ENCODE measurements around the gene IL36B.

The IL36B gene

DNA sequence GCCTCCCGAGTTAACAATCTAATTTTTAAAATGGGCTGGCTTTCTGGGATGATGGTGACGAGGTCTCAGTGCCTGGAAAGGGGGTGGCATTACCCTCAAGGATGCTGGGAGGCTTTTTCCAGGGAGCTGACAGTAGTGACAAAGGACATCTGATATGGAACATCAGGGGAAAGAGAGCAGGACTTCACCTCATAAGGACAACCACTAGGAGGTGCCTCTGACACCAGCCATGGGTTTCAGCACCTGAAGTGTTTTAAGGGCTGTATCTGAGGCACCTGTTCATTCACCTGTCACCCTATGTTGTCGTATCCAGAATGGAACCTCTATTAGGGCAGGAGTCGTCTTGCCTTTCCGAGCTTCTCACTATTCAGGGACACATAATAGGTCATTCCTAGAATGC, 10.8 kb downstream of the IL36B start:
- TF ChIP-seq, protein P1, sequence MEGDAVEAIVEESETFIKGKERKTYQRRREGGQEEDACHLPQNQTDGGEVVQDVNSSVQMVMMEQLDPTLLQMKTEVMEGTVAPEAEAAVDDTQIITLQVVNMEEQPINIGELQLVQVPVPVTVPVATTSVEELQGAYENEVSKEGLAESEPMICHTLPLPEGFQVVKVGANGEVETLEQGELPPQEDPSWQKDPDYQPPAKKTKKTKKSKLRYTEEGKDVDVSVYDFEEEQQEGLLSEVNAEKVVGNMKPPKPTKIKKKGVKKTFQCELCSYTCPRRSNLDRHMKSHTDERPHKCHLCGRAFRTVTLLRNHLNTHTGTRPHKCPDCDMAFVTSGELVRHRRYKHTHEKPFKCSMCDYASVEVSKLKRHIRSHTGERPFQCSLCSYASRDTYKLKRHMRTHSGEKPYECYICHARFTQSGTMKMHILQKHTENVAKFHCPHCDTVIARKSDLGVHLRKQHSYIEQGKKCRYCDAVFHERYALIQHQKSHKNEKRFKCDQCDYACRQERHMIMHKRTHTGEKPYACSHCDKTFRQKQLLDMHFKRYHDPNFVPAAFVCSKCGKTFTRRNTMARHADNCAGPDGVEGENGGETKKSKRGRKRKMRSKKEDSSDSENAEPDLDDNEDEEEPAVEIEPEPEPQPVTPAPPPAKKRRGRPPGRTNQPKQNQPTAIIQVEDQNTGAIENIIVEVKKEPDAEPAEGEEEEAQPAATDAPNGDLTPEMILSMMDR (IDR thresholded peaks at IDR 0.05; ENCODE audit: low read depth, low read length): no peak
- no peak for DNase-seq (ENCODE audit: low read depth in 2 of 2)
- H3K4me3 ChIP-seq (replicated peaks in 1 of 2; ENCODE audit: low read depth in 2 of 2, low read length in 2 of 2): no peak overlapping the region

DNA sequence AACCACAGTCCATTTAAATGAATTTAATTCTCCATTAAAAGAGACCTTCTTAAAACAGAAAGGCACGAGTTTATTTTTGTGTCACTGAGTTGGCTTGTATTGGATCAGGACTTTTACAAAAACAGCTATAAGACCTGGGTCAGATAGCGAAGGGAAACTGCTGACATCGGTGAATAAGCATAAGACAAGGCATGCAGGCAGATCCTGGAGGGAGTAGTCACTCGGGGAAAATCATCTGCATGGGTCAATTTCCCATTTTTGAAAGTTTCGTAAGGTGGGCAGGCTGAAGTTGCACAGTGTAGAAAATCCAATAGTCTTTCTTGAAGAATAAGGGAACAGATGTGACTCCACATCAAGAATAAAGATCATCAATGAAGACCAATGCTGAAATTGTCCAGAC, 12.9 kb downstream of the IL36B start:
- DNase-seq (ENCODE audit: low read depth in 2 of 2): no peak
- no peak overlapping the region for H3K4me3 ChIP-seq (replicated peaks in 1 of 2; ENCODE audit: low read depth in 2 of 2, low read length in 2 of 2)
- TF ChIP-seq, protein P1 (IDR thresholded peaks at IDR 0.05; ENCODE audit: low read depth, low read length): no peak

DNA sequence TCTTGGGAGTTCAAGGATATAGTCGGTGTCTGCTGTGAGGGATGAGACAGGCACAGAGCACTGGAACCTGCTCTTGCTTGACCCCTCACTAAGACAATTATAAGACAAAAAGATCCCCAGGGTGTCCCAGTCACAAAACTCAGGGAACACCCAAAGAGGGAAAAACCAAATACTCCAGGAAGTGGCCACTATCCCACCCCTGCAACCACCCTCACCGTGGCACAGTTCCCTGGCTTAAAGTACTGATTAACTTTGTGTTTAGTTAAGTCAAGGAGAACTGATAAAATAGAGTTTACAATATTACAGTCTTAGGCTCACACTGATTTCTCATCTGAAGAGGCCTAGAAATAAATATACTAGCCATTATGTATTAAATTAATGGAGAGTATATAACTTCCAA, 13.5 kb downstream of the IL36B start:
- no peak overlapping the region for H3K4me3 ChIP-seq (replicated peaks in 1 of 2; ENCODE audit: low read depth in 2 of 2, low read length in 2 of 2)
- DNase-seq (ENCODE audit: low read depth in 2 of 2): no peak
- TF ChIP-seq, protein P1 (IDR thresholded peaks at IDR 0.05; ENCODE audit: low read depth, low read length): no peak

DNA sequence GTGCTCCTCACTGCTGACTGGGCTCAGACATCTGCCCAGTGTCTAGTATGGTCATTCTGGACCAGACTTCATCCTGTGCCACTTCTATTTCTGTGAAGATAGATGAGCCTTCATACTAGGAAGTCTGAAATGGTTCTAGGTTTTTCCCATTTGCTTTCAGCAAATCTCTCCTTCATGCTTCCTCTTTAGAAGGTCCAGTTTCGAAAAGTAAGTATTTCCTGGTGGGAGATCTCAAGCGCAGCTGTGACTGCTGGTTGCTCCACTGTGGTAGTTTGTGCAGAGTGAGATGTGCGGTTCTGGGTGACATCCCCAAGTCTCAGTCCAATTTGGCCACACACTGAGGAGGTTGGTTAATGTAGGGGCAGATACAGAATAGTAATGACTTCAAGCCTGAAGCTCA, 14.4 kb downstream of the IL36B start:
- no peak for DNase-seq (ENCODE audit: low read depth in 2 of 2)
- no peak overlapping the region for H3K4me3 ChIP-seq (replicated peaks in 1 of 2; ENCODE audit: low read depth in 2 of 2, low read length in 2 of 2)
- TF ChIP-seq, protein P1 (IDR thresholded peaks at IDR 0.05; ENCODE audit: low read depth, low read length): no peak

DNA sequence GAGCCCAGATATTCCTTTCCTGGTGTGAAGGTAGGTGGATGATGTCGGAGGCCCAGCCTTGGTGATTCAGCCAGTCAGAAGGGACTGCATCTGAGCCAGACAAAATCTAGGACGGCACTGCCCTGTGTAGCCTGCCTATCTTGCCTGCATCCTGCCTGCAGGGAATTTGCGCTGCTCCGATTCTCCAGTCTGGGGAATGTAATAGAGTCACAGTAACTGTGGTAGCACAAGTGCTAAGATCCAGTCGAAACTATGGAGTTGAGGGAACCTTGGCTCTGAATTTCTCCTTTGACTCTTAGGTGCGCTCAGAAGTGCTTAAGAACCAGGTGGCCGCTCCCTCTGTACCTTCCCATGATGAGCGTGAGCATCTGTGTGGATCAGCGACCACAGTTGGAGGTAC, 15.9 kb downstream of the IL36B start:
- no peak overlapping the region for H3K4me3 ChIP-seq (replicated peaks in 1 of 2; ENCODE audit: low read depth in 2 of 2, low read length in 2 of 2)
- no peak for DNase-seq (ENCODE audit: low read depth in 2 of 2)
- TF ChIP-seq, protein P1 (IDR thresholded peaks at IDR 0.05; ENCODE audit: low read depth, low read length): no peak

DNA sequence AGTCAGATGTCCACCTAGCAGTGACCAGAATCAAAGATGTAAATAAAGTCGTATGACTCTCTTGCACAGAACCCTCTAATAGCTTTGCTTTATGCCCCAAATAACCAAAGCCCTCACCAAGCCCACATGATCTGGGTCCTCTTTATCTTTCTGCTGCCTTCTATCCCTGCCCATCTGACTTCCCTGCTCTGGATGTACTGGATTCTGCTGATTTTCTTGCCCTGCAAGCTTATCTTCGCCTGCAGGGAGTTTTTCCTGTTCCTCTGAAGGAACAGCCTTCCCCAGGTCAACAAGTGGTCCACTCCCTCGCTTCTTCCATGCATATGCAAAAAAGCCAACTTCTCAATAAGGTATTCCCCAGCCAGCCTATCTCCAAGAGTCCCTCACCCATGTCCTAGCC, 18.7 kb downstream of the IL36B start:
- H3K4me3 ChIP-seq (replicated peaks in 1 of 2; ENCODE audit: low read depth in 2 of 2, low read length in 2 of 2): no peak overlapping the region
- TF ChIP-seq, protein P1 (IDR thresholded peaks at IDR 0.05; ENCODE audit: low read depth, low read length): no peak
- DNase-seq (ENCODE audit: low read depth in 2 of 2): no peak

DNA sequence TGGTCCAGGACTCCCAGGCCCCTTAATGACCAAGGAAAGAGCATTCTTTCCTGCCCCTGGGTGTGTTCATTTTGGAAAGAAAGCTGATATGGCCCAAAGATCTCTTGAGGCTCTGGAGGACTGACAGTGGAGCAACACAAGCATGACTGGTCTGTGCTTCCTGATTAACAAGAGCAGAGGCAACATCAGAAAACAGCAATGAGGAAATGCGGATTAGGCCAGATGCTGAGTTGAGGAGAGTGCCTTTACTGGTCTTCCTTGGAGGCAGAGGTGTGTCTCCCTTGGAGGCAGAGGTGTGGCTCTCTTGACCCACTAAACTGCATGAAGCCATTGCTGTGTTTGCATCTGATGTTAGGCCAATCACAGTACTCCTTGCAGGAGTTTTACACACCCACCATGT, 19.9 kb downstream of the IL36B start:
- H3K4me3 ChIP-seq (replicated peaks in 1 of 2; ENCODE audit: low read depth in 2 of 2, low read length in 2 of 2): no peak overlapping the region
- DNase-seq (ENCODE audit: low read depth in 2 of 2): no peak
- TF ChIP-seq, protein P1 (IDR thresholded peaks at IDR 0.05; ENCODE audit: low read depth, low read length): no peak
